A673 (cell line): ENCODE data around the gene PLIN5.

ENCODE experiments used
- EZH2 ChIP-seq: fragments of 200-600 bp; sonication (generic); IDR thresholded peaks from 2 replicates; pipeline ENCODE4 v1.6.1; 2017; ENCODE audit warnings: borderline replicate concordance, low read depth, mild to moderate bottlenecking, mixed read lengths, antibody characterized with exemption, low read length; ENCODE audit not compliant: poor library complexity, severe bottlenecking
- TF ChIP-seq, protein P1 (sequence below): fragments of 300-800, 200-600 bp; sonication (generic); conservative IDR thresholded peaks from 2 replicates; pipeline ENCODE4 v1.5.1; 2017; ENCODE audit warnings: low read depth, mild to moderate bottlenecking, antibody characterized with exemption, low read length, moderate library complexity, mixed read lengths

DNA sequence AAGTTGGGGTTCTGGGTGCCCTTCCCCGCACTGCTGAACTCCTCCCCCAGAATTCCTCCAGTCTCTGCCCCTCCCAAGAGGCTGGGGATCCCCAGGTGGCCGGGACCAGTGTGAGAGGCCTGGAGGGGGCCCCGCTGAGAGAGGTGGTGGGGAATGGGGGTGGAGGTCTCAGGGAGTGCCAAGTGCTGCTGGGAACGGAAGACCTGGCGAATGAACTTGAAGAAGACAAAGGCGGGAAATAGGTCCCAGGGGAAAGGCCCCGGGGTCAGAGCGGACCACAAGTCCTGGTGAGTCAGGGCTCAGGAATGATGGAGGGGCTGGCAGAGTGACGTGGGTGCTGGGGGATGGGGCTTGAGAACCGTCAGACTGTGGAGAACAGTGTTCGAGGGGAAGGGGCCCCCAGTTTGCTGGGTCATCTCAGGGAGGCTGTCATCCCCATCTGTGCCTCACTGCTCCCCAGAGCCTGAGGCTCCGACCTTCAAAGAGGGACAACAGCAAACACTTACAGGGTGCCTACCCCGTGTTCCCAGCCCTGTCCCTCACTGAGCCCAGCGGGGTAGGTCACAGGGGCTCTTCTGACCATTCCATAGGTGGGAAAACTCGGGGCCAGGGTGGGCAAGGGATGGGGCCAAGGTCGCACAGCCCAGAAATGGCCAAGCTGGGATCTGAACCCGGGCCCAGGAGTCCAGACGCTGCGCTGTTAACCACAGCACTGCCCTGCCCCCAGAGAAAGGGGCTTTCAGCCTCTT lies 40.4 kb upstream of the PLIN5 start:
- TF ChIP-seq, protein P1, sequence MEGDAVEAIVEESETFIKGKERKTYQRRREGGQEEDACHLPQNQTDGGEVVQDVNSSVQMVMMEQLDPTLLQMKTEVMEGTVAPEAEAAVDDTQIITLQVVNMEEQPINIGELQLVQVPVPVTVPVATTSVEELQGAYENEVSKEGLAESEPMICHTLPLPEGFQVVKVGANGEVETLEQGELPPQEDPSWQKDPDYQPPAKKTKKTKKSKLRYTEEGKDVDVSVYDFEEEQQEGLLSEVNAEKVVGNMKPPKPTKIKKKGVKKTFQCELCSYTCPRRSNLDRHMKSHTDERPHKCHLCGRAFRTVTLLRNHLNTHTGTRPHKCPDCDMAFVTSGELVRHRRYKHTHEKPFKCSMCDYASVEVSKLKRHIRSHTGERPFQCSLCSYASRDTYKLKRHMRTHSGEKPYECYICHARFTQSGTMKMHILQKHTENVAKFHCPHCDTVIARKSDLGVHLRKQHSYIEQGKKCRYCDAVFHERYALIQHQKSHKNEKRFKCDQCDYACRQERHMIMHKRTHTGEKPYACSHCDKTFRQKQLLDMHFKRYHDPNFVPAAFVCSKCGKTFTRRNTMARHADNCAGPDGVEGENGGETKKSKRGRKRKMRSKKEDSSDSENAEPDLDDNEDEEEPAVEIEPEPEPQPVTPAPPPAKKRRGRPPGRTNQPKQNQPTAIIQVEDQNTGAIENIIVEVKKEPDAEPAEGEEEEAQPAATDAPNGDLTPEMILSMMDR: no peak
- no peak for TF ChIP-seq EZH2
